PC-9 (cell line): ENCODE data around the gene NPEPL1.

Experiments
- CTCF ChIP-seq: fragments of 200-600 bp; sonication (generic); conservative IDR thresholded peaks from 2 replicates; pipeline ENCODE4 v1.6.1; 2017; ENCODE audit warnings: mixed run types, antibody characterized with exemption, mild to moderate bottlenecking, moderate library complexity
- EZH2 ChIP-seq: fragments of 200-600 bp; sonication (generic); IDR thresholded peaks from 2 replicates; pipeline ENCODE4 v1.8.0; 2017; ENCODE audit warnings: antibody characterized with exemption, low read depth

- TF ChIP-seq CTCF (no peak), EZH2 (no peak)
Measured at GRCh38 chr20:58709013-58709702, 16.6 kb downstream of the NPEPL1 start.
